Measurements from ENCODE around the gene IGFBPL1.

IGFBPL1 gene

GRCh38 chr9:38432922-38433510 lies 8.8 kb upstream of the IGFBPL1 start:
- no peak for DNase-seq (ENCODE audit: low spot score)

- no peak for DNase-seq (ENCODE audit: low spot score)
Observed at GRCh38 chr9:38431116-38431515, 6.9 kb upstream of the IGFBPL1 start.

GRCh38 chr9:38428062-38428461 lies 3.8 kb upstream of the IGFBPL1 start:
- no peak for DNase-seq (ENCODE audit: low spot score)

- DNase-seq (ENCODE audit: low spot score), result no peak
Observed at GRCh38 chr9:38424918-38425317, 664 bp upstream of the IGFBPL1 start.

GRCh38 chr9:38423273-38423972 lies 831 bp downstream of the IGFBPL1 start:
- DNase-seq (ENCODE audit: low spot score), result no peak

GRCh38 chr9:38422555-38423260 lies 1.5 kb downstream of the IGFBPL1 start:
- DNase-seq (ENCODE audit: low spot score), result no peak

GRCh38 chr9:38421498-38422211 lies 2.6 kb downstream of the IGFBPL1 start:
- DNase-seq (ENCODE audit: low spot score), result no peak

- DNase-seq (ENCODE audit: low spot score), result no peak
Observed at GRCh38 chr9:38419181-38419580, 5.1 kb downstream of the IGFBPL1 start.

- DNase-seq (ENCODE audit: low spot score), result no peak
Observed at GRCh38 chr9:38418366-38418765, 5.9 kb downstream of the IGFBPL1 start.

GRCh38 chr9:38417003-38417945 lies 7.0 kb downstream of the IGFBPL1 start:
- no peak for DNase-seq (ENCODE audit: low spot score)

- DNase-seq (ENCODE audit: low spot score), result no peak
Observed at GRCh38 chr9:38416461-38416860, 7.8 kb downstream of the IGFBPL1 start.

GRCh38 chr9:38415856-38416255 lies 8.4 kb downstream of the IGFBPL1 start:
- no peak for DNase-seq (ENCODE audit: low spot score)

GRCh38 chr9:38414040-38414723 lies 10.1 kb downstream of the IGFBPL1 start:
- DNase-seq (ENCODE audit: low spot score), result no peak

- no peak for DNase-seq (ENCODE audit: low spot score)
Observed at GRCh38 chr9:38413283-38413682, 11.0 kb downstream of the IGFBPL1 start.

- DNase-seq (ENCODE audit: low spot score), result no peak
Observed at GRCh38 chr9:38412751-38413150, 11.5 kb downstream of the IGFBPL1 start.

- DNase-seq (ENCODE audit: low spot score), result no peak
Observed at GRCh38 chr9:38408719-38409118, 15.5 kb downstream of the IGFBPL1 start.

- no peak for DNase-seq (ENCODE audit: low spot score)
Observed at GRCh38 chr9:38406476-38407186, 17.6 kb downstream of the IGFBPL1 start.

- DNase-seq (ENCODE audit: low spot score), result no peak
Observed at GRCh38 chr9:38405785-38406184, 18.5 kb downstream of the IGFBPL1 start.

- DNase-seq (ENCODE audit: low spot score), result no peak
Observed at GRCh38 chr9:38404314-38404713, 19.9 kb downstream of the IGFBPL1 start.

- no peak for DNase-seq (ENCODE audit: low spot score)
Observed at GRCh38 chr9:38401994-38402393, 22.3 kb downstream of the IGFBPL1 start.
